Measurements from ENCODE around the gene PDE6D.
A peak's percentile ranks its signal among the peaks of the same experiment; 100 is the strongest.

The PDE6D gene

DNA sequence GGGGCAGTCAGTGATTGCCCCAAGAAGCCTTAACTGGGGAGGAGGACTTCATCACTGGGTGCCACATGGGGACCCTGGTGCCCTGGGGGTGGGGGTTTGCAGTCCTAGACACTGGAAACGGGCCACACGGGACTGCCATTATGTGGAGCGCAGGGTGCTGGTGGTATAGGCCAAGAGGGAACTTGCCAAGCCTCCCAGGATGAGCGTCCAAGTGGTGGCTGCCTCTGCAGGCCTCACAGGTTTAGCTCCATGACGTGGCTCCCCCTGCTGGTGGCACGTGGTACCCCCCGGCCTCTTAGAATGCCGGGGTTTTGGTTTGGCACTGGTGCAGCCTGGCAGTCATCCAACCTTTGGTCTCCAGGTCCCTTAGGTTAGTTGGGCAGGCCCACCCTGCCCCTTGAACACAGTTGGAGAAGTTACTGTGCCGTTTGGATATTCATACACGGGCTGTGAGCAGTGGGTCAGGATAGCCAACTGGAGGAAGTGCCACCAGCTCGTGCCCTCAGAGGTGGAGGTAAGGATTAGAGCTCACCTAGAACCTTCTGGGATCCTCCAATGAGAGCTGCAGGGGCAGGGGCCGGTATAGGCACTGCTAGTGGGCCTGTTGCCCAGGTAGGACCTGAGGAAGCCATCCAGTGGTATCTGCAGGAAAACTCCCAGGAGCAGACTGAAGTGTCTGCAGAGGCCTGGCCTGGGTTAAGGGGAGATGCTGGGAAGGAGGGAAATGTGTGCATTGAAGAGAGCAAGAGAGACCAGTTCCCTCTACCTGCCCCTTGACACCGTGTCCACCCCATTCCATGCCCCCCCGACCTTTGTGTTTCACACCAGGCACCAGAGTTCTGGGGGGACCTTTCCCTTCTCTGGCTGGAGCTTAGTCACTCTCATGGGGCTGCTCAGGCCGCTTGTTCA lies 67.1 kb downstream of the PDE6D start (continued):
- TF ChIP-seq ZNF148 (tag by site-specific recombination; IDR thresholded peaks at IDR 0.05; ENCODE audit: borderline replicate concordance) (no peak), ZNF366 (tag by site-specific recombination; conservative IDR thresholded peaks at IDR 0.05) (no peak; the same call in 1 of the 2 replicates), ZNF18 (tag by site-specific recombination; IDR thresholded peaks at IDR 0.05) (no peak), ZNF639 (tag by site-specific recombination; IDR thresholded peaks at IDR 0.05) (peak; percentile 73; the same call in 1 of the 2 replicates), ZNF501 (tag by site-specific recombination; IDR thresholded peaks at IDR 0.05) (peak; percentile 82), PRDM4 (tag by site-specific recombination; IDR thresholded peaks at IDR 0.05) (peak; percentile 57; the same call in 1 of the 2 replicates), ZNF621 (tag by site-specific recombination; IDR thresholded peaks at IDR 0.05) (no peak), KLF16 (tag by site-specific recombination; IDR thresholded peaks at IDR 0.05) (no peak), KLF10 (tag by site-specific recombination; IDR thresholded peaks at IDR 0.05) (peak; percentile 51; the same call in 1 of the 2 replicates), GFI1B (tag by site-specific recombination; IDR thresholded peaks at IDR 0.05) (no peak), HIC1 (tag by site-specific recombination; IDR thresholded peaks at IDR 0.05) (peak; percentile 94; the same call in 1 of the 2 replicates), ZFP37 (tag by site-specific recombination; IDR thresholded peaks at IDR 0.05) (peak; percentile 79), ZNF776 (tag by site-specific recombination; IDR thresholded peaks at IDR 0.05; ENCODE audit: borderline replicate concordance) (no peak), KLF8 (tag by site-specific recombination; IDR thresholded peaks at IDR 0.05) (no peak), ZNF335 (tag by site-specific recombination; conservative IDR thresholded peaks at IDR 0.05) (no peak), ZNF24 (tag by site-specific recombination; IDR thresholded peaks at IDR 0.05) (peak; percentile 54; the same call in 1 of the 2 replicates), WT1 (tag by site-specific recombination; IDR thresholded peaks at IDR 0.05) (peak; percentile 48; the same call in 1 of the 2 replicates)
- TF ChIP-seq, protein P1, sequence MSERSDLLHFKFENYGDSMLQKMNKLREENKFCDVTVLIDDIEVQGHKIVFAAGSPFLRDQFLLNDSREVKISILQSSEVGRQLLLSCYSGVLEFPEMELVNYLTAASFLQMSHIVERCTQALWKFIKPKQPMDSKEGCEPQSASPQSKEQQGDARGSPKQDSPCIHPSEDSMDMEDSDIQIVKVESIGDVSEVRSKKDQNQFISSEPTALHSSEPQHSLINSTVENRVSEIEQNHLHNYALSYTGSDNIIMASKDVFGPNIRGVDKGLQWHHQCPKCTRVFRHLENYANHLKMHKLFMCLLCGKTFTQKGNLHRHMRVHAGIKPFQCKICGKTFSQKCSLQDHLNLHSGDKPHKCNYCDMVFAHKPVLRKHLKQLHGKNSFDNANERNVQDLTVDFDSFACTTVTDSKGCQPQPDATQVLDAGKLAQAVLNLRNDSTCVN (tag by site-specific recombination; optimal IDR thresholded peaks at IDR 0.05), result peak; percentile 18
- TF ChIP-seq, protein P2, sequence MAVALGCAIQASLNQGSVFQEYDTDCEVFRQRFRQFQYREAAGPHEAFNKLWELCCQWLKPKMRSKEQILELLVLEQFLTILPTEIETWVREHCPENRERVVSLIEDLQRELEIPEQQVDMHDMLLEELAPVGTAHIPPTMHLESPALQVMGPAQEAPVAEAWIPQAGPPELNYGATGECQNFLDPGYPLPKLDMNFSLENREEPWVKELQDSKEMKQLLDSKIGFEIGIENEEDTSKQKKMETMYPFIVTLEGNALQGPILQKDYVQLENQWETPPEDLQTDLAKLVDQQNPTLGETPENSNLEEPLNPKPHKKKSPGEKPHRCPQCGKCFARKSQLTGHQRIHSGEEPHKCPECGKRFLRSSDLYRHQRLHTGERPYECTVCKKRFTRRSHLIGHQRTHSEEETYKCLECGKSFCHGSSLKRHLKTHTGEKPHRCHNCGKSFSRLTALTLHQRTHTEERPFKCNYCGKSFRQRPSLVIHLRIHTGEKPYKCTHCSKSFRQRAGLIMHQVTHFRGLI (tag by site-specific recombination; IDR thresholded peaks at IDR 0.05), result peak; percentile 64; the same call in 1 of the 2 replicates

Data from HEK293 (cell line).